Endothelial cell of umbilical vein (primary cell): Measurements from ENCODE around the gene USP6NL. TPM values are rescaled to one million over a fixed set of nuclear protein-coding genes. Genes with fewer than 3 reads are reported as not detected.

ENCODE experiments used
- BruUV-seq: library from RNA; stranded (reverse); fragments of 400-500 nt; replicated peaks from 2 replicates; lab custom pipeline; 2021; lab: Mats Ljungman, UMichigan
- CTCF ChIA-PET: fragments of 300-600, 350-600 bp; sonication (Branson Sonifier 250); formaldehyde crosslinking; loops from one replicate; lab custom pipeline; 2021; ENCODE audit warnings: antibody characterized with exemption, inconsistent platforms; lab: Charles Lee
- POLR2A ChIA-PET: fragments of 300-600, 350-600 bp; sonication (Branson Sonifier 250); formaldehyde crosslinking; loops from one replicate; lab custom pipeline; 2021; ENCODE audit warnings: antibody characterized with exemption, inconsistent platforms; lab: Charles Lee
- DNase-seq: peaks from one replicate; pipeline ENCODE4 v3.0.0-alpha.2; 2011; ENCODE audit warnings: low read depth, low spot score
- FAIRE-seq: peaks from 2 replicates; lab custom pipeline; 2011; peaks lifted over from hg19 to GRCh38; lab: Jason Lieb, UNC
- H2AFZ ChIP-seq: 2 replicates; pipeline ENCODE4 v1.6.0; 2012; ENCODE audit warnings: low read depth, low read length, control low read depth, inconsistent platforms
- H3K27ac ChIP-seq: 2 replicates; pipeline ENCODE4 v1.5.1; 2011; ENCODE audit warnings: low read depth, mild to moderate bottlenecking, control low read depth, low read length, moderate library complexity; ENCODE audit not compliant: insufficient read depth
- H3K27me3 ChIP-seq, 2 experiments: 2 replicates each; pipeline versions ENCODE4 v1.6.0 to v1.6.1; 2011; ENCODE audit warnings: low read length in 2 of 2, mixed read lengths in 1 of 2; ENCODE audit not compliant: control insufficient read depth in 2 of 2, insufficient read depth in 2 of 2
- H3K36me3 ChIP-seq, 2 experiments: 2 replicates in 1 of 2; 3 replicates in 1 of 2; pipeline ENCODE4 v1.5.1; 2011; ENCODE audit warnings: low read length in 2 of 2, mild to moderate bottlenecking in 1 of 2, moderate library complexity in 1 of 2; ENCODE audit not compliant: control insufficient read depth in 2 of 2, insufficient read depth in 2 of 2; ENCODE audit errors: extremely low read depth in 1 of 2
- H3K4me1 ChIP-seq: 3 replicates; pipeline ENCODE4 v1.5.1; 2011; ENCODE audit warnings: mild to moderate bottlenecking, low read length; ENCODE audit not compliant: control insufficient read depth, insufficient read depth; ENCODE audit errors: extremely low read depth
- H3K4me2 ChIP-seq: 2 replicates; pipeline ENCODE4 v1.6.1; 2011; ENCODE audit warnings: low read length, control low read depth, mixed read lengths; ENCODE audit not compliant: insufficient read depth
- H3K4me3 ChIP-seq, 3 experiments: fragments of 200-600 bp in 1 of 3; sonication (generic), shearing (Covaris generic) in 1 of 3; replicated peaks in 1 of 3; 2 replicates each; pipeline ENCODE4 v1.5.1; 2011 to 2016; ENCODE audit warnings: control low read depth in 3 of 3, low read length in 3 of 3, mild to moderate bottlenecking in 2 of 3, inconsistent platforms in 1 of 3, low read depth in 1 of 3, moderate library complexity in 1 of 3; ENCODE audit not compliant: insufficient read depth in 1 of 3
- H3K79me2 ChIP-seq: 2 replicates; pipeline ENCODE4 v1.6.0; 2012; ENCODE audit warnings: low read length, inconsistent platforms; ENCODE audit not compliant: control insufficient read depth, insufficient read depth
- H3K9ac ChIP-seq: replicated peaks from 2 replicates; pipeline ENCODE3; 2011; ENCODE audit warnings: low read length, control low read depth; ENCODE audit not compliant: insufficient read depth; ENCODE audit errors: extremely low read depth
- H3K9me1 ChIP-seq: replicated peaks from 3 replicates; pipeline ENCODE4 v1.6.0; 2011; ENCODE audit warnings: mild to moderate bottlenecking, low read length; ENCODE audit not compliant: control insufficient read depth, insufficient read depth; ENCODE audit errors: extremely low read depth
- H3K9me3 ChIP-seq: replicated peaks from 2 replicates; pipeline ENCODE4 v1.5.1; 2012; ENCODE audit warnings: low read length, inconsistent platforms; ENCODE audit not compliant: control insufficient read depth, insufficient read depth
- H4K20me1 ChIP-seq: replicated peaks from 2 replicates; pipeline ENCODE3; 2011; ENCODE audit warnings: mild to moderate bottlenecking, low read length; ENCODE audit not compliant: control insufficient read depth, insufficient read depth; ENCODE audit errors: extremely low read depth
- CTCF ChIP-seq, 2 donors: IDR thresholded peaks; 1 replicate in 1 of 2; 2 replicates in 1 of 2; pipeline ENCODE4 v1.5.1; 2011; ENCODE audit warnings: low read length in 2 of 2, mild to moderate bottlenecking in 2 of 2, moderate library complexity in 2 of 2, control low read depth in 1 of 2, inconsistent platforms in 1 of 2, low read depth in 1 of 2; ENCODE audit not compliant: insufficient read depth in 1 of 2; ENCODE audit errors: extremely low read depth in 1 of 2
- EZH2 ChIP-seq: IDR thresholded peaks from 2 replicates; pipeline ENCODE4 v1.6.1; 2012; ENCODE audit warnings: borderline replicate concordance, low read depth, mild to moderate bottlenecking, moderate library complexity, low read length, inconsistent platforms; ENCODE audit not compliant: severe bottlenecking
- FOS ChIP-seq: IDR thresholded peaks from 2 replicates; pipeline ENCODE4 v1.6.1; 2011; ENCODE audit warnings: mild to moderate bottlenecking, low read length, moderate library complexity, borderline replicate concordance; ENCODE audit not compliant: insufficient read depth
- GATA2 ChIP-seq: IDR thresholded peaks from 2 replicates; pipeline ENCODE4 v1.7.0; 2011; ENCODE audit warnings: low read depth, mild to moderate bottlenecking, moderate library complexity, mixed read lengths, low read length; ENCODE audit not compliant: insufficient read length, insufficient read depth
- JUN ChIP-seq: IDR thresholded peaks from 2 replicates; pipeline ENCODE4 v1.6.1; 2011; ENCODE audit warnings: borderline replicate concordance, low read depth; ENCODE audit not compliant: insufficient read length, insufficient read depth
- MAX ChIP-seq: IDR thresholded peaks from 2 replicates; pipeline ENCODE4 v1.6.1; 2011; ENCODE audit not compliant: insufficient read depth, insufficient read length
- MYC ChIP-seq: IDR thresholded peaks from one replicate; pipeline ENCODE4 v1.6.1; 2011; ENCODE audit warnings: mild to moderate bottlenecking, low read depth, low read length
- POLR2A ChIP-seq: IDR thresholded peaks from 2 replicates; pipeline ENCODE4 v1.6.1; 2012; ENCODE audit warnings: low read depth, mild to moderate bottlenecking, control low read depth, low read length
- POLR2AphosphoS5 ChIP-seq: IDR thresholded peaks from 2 replicates; pipeline ENCODE4 v1.6.1; 2012; ENCODE audit warnings: low read depth, mild to moderate bottlenecking, control low read depth, low read length, moderate library complexity; ENCODE audit not compliant: insufficient read depth
- dilution Hi-C: fragments of 300-500 bp; cut with MboI; formaldehyde crosslinking; loops from one replicate; pipeline ENCODE4 v1.15.0; 2019; ENCODE audit warnings: low sequenced_read_pairs; ENCODE audit not compliant: extremely low pct_ligation_motif_present
- intact Hi-C: fragments of 100-400 bp; cut with micrococcal nuclease; formaldehyde crosslinking; loops from one replicate; pipeline ENCODE4 v1.10.0; 2022
- polyA plus RNA-seq, 4 experiments: library from polyadenylated mRNA; depleted of rRNA in 3 of 4; stranded (reverse) in 3 of 4; unstranded in 1 of 4; fragments of >200 nt; gene quantifications; 2 replicates each; pipeline versions ENCODE4 v1.2.1 to v1.2.3, GENCODE V29; 2011 to 2012; ENCODE audit warnings: missing spikeins in 1 of 4
- total RNA-seq: library from RNA; stranded (reverse); gene quantifications from 2 replicates; pipeline ENCODE4 v1.2.3, GENCODE V29; 2021

USP6NL gene
- total and polyA plus RNA-seq, 2 donors (not counting 3 experiments of a cell fraction or from before 2014, with no cell fraction given): 13.5 to 29.2 TPM

- POLR2A ChIA-PET: no interaction called here
- Histone ChIP-seq H3K4me3 (no peak overlapping the region), H3K4me2 (no peak overlapping the region), H3K9me3 (no peaks in the 10 kb centered on the region), H2AFZ (no peak overlapping the region), H3K27ac (no peak overlapping the region), H3K9me1 (no peaks in the 10 kb centered on the region), H3K4me1 (peaks cover 5% of the 10 kb centered on the region), H3K79me2 (peaks cover 25% of the 10 kb centered on the region), H3K27me3 (no peaks in the 10 kb centered on the region), H3K36me3 (no peaks in the 10 kb centered on the region), H4K20me1 (peaks cover 6% of the 10 kb centered on the region), H3K9ac (no peak overlapping the region)
- intact Hi-C loops (no loop called here), dilution Hi-C loops (no loop called here)
- DNase-seq (no peak), FAIRE-seq (no peak)
- CTCF ChIA-PET: interaction anchor here (1.1 to 1.6 kb wide), 2 partner anchors 14 to 189 kb away, joined by 4 to 7 read pairs; no protein-coding TSS in a partner anchor
- TF ChIP-seq CTCF (IDR thresholded peaks at IDR 0.05; ENCODE audit: extremely low read depth in 1 of 2, insufficient read depth in 1 of 2, low read depth in 1 of 2, low read length in 2 of 2): no peak
- BruUV-seq: no TSS peak
Observed at GRCh38 chr10:11536228-11536627, 75.2 kb downstream of the USP6NL start.

- H3K9me3 ChIP-seq: no peaks in the 10 kb centered on the region
- H3K4me3 ChIP-seq: no peak overlapping the region
- CTCF ChIA-PET: interaction anchor here (0.6 to 1.6 kb wide), 3 partner anchors 14 to 222 kb away, joined by 4 to 7 read pairs (median 4); no protein-coding TSS in a partner anchor
- peaks cover 5% of the 10 kb centered on the region for H3K4me1 ChIP-seq
- H3K79me2 ChIP-seq: peaks cover 21% of the 10 kb centered on the region
- no TSS peak for BruUV-seq
- no peak overlapping the region for H2AFZ ChIP-seq
- no peak overlapping the region for H3K9ac ChIP-seq
- no peak overlapping the region for H3K27ac ChIP-seq
- intact Hi-C loops (no loop called here), dilution Hi-C loops (no loop called here)
- H3K4me2 ChIP-seq: no peak overlapping the region
- FAIRE-seq: no peak
- POLR2A ChIA-PET: no interaction called here
- H3K9me1 ChIP-seq: no peaks in the 10 kb centered on the region
- no peaks in the 10 kb centered on the region for H3K27me3 ChIP-seq
- TF ChIP-seq FOS (no peak), POLR2AphosphoS5 (no peak), JUN (no peak), GATA2 (no peak), CTCF (IDR thresholded peaks at IDR 0.05; ENCODE audit: extremely low read depth in 1 of 2, insufficient read depth in 1 of 2, low read depth in 1 of 2, low read length in 2 of 2) (no peak), POLR2A (no peak), EZH2 (no peak), MAX (no peak), MYC (no peak)
- DNase-seq: no peak
- H4K20me1 ChIP-seq: peaks cover 8% of the 10 kb centered on the region
- H3K36me3 ChIP-seq: no peaks in the 10 kb centered on the region
Observed at GRCh38 chr10:11535346-11535959, 76.0 kb downstream of the USP6NL start.
